ENCODE measurements around the gene EMX1. TPM values are rescaled to one million over a fixed set of nuclear protein-coding genes. Genes with fewer than 3 reads are reported as not detected.
A peak's percentile ranks its signal among the peaks of the same experiment; 100 is the strongest.

Gene EMX1
- polyA plus RNA-seq, 3 donors: not detected

DNA sequence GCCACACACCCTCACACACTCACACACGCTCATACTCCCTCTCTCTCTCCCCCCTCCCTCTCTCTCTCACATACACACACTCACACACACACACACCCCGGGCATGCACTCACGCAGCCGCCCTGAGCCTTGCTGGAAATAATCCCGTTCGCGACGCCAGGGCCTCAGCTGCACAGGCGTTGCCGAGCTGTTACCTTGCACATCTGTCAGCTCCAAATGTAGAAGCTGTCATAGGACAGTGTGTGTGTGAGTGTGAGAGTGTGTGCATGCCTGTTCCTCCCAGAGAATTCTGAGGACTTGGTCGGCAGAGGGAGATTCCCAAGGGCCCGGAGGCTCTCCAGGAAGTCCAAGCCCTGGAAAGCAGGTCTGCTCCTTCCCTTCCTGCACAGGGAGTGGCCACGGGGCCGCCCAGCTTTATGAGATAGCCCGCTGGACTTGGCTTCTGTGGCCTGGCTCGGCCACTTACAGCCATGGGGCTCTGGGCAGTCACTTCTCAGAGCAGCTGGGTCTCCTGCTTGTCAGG is 21.5 kb upstream of the EMX1 start:
- Histone ChIP-seq H3K9ac (ENCODE audit: insufficient read depth, low read length, poor library complexity, severe bottlenecking) (no peak overlapping the region), H3K4me1 (ENCODE audit: control insufficient read depth in 1 of 2, insufficient read depth in 2 of 2, low read length in 2 of 2) (peaks cover 12 to 16% of the 10 kb centered on the region in 2 donors), H3K4me2 (replicated peaks; ENCODE audit: extremely low read depth, low read length, poor library complexity, severe bottlenecking) (no peak overlapping the region), H3K79me2 (ENCODE audit: insufficient read depth, low read length) (no peaks in the 10 kb centered on the region), H3K9me3 (replicated peaks in 1 of 2; ENCODE audit: control insufficient read depth in 1 of 2, insufficient read depth in 1 of 2, low read length in 2 of 2) (no peaks in the 10 kb centered on the region), H3K27me3 (ENCODE audit: control insufficient read depth in 2 of 2, insufficient read depth in 2 of 2, low read length in 2 of 2) (peaks cover 14 to 41% of the 10 kb centered on the region in 2 donors), H3K4me3 (replicated peaks in 1 of 3; ENCODE audit: low read depth in 2 of 3, low read length in 3 of 3) (no peak overlapping the region), H3K36me3 (replicated peaks in 1 of 2; ENCODE audit: control insufficient read depth in 1 of 2, insufficient read depth in 2 of 2, low read length in 2 of 2) (no peaks in the 10 kb centered on the region), H3K27ac (ENCODE audit: low read depth in 1 of 2, low read length in 2 of 2) (no peak overlapping the region), H4K20me1 (ENCODE audit: insufficient read depth, low read length) (no peaks in the 10 kb centered on the region), H2AFZ (ENCODE audit: insufficient read depth, low read depth, low read length, poor library complexity, severe bottlenecking) (peak overlapping the region; percentile 24)
- intact Hi-C loops (cut with micrococcal nuclease): no loop called here
- no peak overlapping the region for H3K27ac Mint-ChIP-seq
- DNase-seq: no peak
- 19% methylated on average over 14 of the region's 16 CpGs for WGBS (ENCODE audit: insufficient coverage)
- H3K4me3 Mint-ChIP-seq: peak overlapping the region in 1 of 2 donors; percentile 51
- H3K36me3 Mint-ChIP-seq: peaks cover 4% of the 10 kb centered on the region in 2 donors
- H3K27me3 Mint-ChIP-seq (ENCODE audit: low read depth in 3 of 3): peaks cover 51 to 60% (median 57%) of the 10 kb centered on the region in 3 donors
- peaks cover 0 to 2% (median under 1%) of the 10 kb centered on the region in 7 donors for H3K9me3 Mint-ChIP-seq
- H3K4me1 Mint-ChIP-seq: peaks cover 25% of the 10 kb centered on the region
- no peak for TF ChIP-seq CTCF (IDR thresholded peaks at IDR 0.05)

- H3K36me3 ChIP-seq (replicated peaks in 1 of 2; ENCODE audit: control insufficient read depth in 1 of 2, insufficient read depth in 2 of 2, low read length in 2 of 2): no peaks in the 10 kb centered on the region
- TF ChIP-seq CTCF (IDR thresholded peaks at IDR 0.05): no peak
- H4K20me1 ChIP-seq (ENCODE audit: insufficient read depth, low read length): no peaks in the 10 kb centered on the region
- no peak for DNase-seq
- WGBS (ENCODE audit: insufficient coverage): 71% methylated on average over 1 of the region's 4 CpGs
- Mint-ChIP-seq H3K4me1 (peaks cover 19% of the 10 kb centered on the region), H3K9me3 (peaks cover 0 to 2% (median 0%) of the 10 kb centered on the region in 7 donors), H3K36me3 (peaks cover 3 to 4% of the 10 kb centered on the region in 2 donors), H3K27ac (peak overlapping the region in 1 of 7 donors; percentile 45), H3K27me3 (ENCODE audit: low read depth in 3 of 3) (peaks cover 56 to 66% (median 64%) of the 10 kb centered on the region in 3 donors), H3K4me3 (peak overlapping the region in 1 of 2 donors; percentile 37)
- H2AFZ ChIP-seq (ENCODE audit: insufficient read depth, low read depth, low read length, poor library complexity, severe bottlenecking): no peak overlapping the region
- H3K4me2 ChIP-seq (replicated peaks; ENCODE audit: extremely low read depth, low read length, poor library complexity, severe bottlenecking): no peak overlapping the region
- H3K27ac ChIP-seq (ENCODE audit: low read depth in 1 of 2, low read length in 2 of 2): no peak overlapping the region
- H3K9ac ChIP-seq (ENCODE audit: insufficient read depth, low read length, poor library complexity, severe bottlenecking): no peak overlapping the region
- H3K4me3 ChIP-seq (replicated peaks in 1 of 3; ENCODE audit: low read depth in 2 of 3, low read length in 3 of 3): no peak overlapping the region
- no peaks in the 10 kb centered on the region for H3K9me3 ChIP-seq (replicated peaks in 1 of 2; ENCODE audit: control insufficient read depth in 1 of 2, insufficient read depth in 1 of 2, low read length in 2 of 2)
- no peaks in the 10 kb centered on the region for H3K79me2 ChIP-seq (ENCODE audit: insufficient read depth, low read length)
- H3K4me1 ChIP-seq (ENCODE audit: control insufficient read depth in 1 of 2, insufficient read depth in 2 of 2, low read length in 2 of 2): peaks cover 5 to 10% of the 10 kb centered on the region in 2 donors
- intact Hi-C loops (cut with micrococcal nuclease): no loop called here
- peaks cover 14 to 47% of the 10 kb centered on the region in 2 donors for H3K27me3 ChIP-seq (ENCODE audit: control insufficient read depth in 2 of 2, insufficient read depth in 2 of 2, low read length in 2 of 2)
Measured at GRCh38 chr2:72896446-72896845, 20.9 kb upstream of the EMX1 start.

All from CD14-positive monocyte (primary cell).